T-helper 17 cell (primary cell): Measurements from ENCODE around the gene MYH6. TPM values are rescaled to one million over a fixed set of nuclear protein-coding genes. Genes with fewer than 3 reads are reported as not detected.

ENCODE experiments used
- ATAC-seq: fragments of 150-1000 bp; cut with Tn5 transposase; 2 replicates; pipeline ENCODE4 v1.10.0; 2021; ENCODE audit warnings: mild to moderate bottlenecking, moderate library complexity
- DNase-seq, 3 donors: peaks; one replicate each; pipeline versions ENCODE4 v3.0.0 to v3.0.0-alpha.2; 2020 to 2021
- H3K9me3 ChIP-seq: one replicate; pipeline ENCODE4 v1.7.0; 2013; ENCODE audit warnings: low read length, mild to moderate bottlenecking; ENCODE audit not compliant: control insufficient read depth, poor library complexity, severe bottlenecking
- H3K27ac Mint-ChIP-seq: one replicate; pipeline ENCODE4 v1.8.0; 2022; ENCODE audit warnings: mild to moderate bottlenecking, moderate library complexity, mixed read lengths
- H3K27me3 Mint-ChIP-seq: one replicate; pipeline ENCODE4 v1.8.0; 2022; ENCODE audit warnings: mixed read lengths
- H3K36me3 Mint-ChIP-seq: one replicate; pipeline ENCODE4 v1.8.0; 2022; ENCODE audit warnings: low read depth, mixed read lengths
- H3K4me1 Mint-ChIP-seq: one replicate; pipeline ENCODE4 v1.8.0; 2022; ENCODE audit warnings: mild to moderate bottlenecking, mixed read lengths
- H3K4me3 Mint-ChIP-seq: one replicate; pipeline ENCODE4 v1.8.0; 2022; ENCODE audit warnings: mild to moderate bottlenecking, moderate library complexity, mixed read lengths
- total RNA-seq, 4 donors: library from RNA in 2 of 4; stranded (reverse) in 2 of 4; gene quantifications; one replicate each; pipeline ENCODE4 v1.2.3 and lab custom pipeline; 2022 to 2026

Gene MYH6
- total RNA-seq, 2 donors from 2014 or later, result not detected

DNA sequence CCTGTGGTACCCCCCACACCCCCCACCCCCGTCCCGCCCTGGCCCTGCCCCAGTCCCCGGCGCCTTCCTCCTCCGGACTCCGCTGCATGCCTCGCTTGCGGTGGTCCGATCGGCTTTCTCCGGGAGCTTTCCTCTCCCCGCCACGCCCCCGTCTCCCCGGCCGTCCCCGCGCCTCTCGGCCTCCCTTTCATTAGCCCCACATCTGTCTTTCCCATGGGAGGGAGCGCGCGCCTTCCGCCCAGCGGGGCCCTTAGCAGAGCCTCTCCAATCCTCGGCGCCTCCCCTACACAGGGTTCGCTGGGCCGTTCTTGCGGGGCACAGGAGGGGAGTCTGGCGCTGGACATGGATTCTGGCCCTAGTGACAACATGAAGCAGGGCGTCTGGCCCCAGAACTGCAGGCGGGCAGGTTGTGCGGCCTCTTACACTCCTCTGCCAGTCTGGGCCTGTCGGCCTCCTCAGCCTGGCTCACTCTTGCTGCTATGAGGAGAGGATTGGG is 41.6 kb downstream of the MYH6 start:
- no peak for DNase-seq
- no peaks in the 10 kb centered on the region for H3K9me3 ChIP-seq
- Mint-ChIP-seq H3K4me3 (no peak overlapping the region), H3K36me3 (peaks cover 4% of the 10 kb centered on the region), H3K27me3 (peaks cover 57% of the 10 kb centered on the region), H3K27ac (no peak overlapping the region), H3K4me1 (peaks cover 11% of the 10 kb centered on the region)
- ATAC-seq, result no peak

DNA sequence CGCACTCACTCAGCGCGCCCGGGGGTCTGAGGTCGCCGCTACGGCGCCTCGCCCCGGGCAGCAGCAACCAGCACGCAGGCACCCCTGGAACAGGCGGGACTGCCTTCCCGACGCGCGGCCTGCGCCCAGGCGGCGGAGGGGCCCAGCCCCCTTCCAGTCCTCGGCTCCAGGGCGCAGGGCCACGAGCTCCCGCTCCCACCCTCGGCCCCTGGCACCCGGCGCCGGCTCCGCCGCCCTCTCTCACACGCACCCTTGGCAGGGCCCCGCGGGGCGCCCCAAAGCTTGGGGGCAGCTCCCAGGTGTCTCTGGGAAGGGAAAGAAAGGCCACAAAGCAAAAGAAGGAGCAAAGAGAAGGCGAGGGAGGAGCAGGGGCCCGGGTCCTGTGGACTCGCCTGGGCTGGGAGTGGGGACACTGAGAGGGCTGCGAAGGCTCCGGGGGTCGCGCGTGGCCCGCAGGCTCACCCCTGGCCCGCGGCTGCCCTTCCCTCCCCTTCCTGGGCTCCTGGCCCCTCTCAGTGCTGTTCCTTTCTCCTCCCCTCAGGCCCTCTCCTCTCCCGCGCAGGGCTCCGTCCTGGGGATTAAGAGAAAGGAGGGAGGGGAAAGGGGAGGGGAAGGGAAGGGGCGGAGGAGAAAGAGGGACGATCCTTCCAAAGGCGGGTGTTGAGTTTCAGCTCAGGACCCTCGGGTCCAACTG is 42.2 kb downstream of the MYH6 start:
- no peak for ATAC-seq
- Mint-ChIP-seq H3K4me1 (peaks cover 12% of the 10 kb centered on the region), H3K36me3 (peaks cover 5% of the 10 kb centered on the region), H3K27me3 (peaks cover 57% of the 10 kb centered on the region), H3K27ac (no peak overlapping the region), H3K4me3 (no peak overlapping the region)
- DNase-seq, result no peak
- H3K9me3 ChIP-seq, result no peaks in the 10 kb centered on the region

DNA sequence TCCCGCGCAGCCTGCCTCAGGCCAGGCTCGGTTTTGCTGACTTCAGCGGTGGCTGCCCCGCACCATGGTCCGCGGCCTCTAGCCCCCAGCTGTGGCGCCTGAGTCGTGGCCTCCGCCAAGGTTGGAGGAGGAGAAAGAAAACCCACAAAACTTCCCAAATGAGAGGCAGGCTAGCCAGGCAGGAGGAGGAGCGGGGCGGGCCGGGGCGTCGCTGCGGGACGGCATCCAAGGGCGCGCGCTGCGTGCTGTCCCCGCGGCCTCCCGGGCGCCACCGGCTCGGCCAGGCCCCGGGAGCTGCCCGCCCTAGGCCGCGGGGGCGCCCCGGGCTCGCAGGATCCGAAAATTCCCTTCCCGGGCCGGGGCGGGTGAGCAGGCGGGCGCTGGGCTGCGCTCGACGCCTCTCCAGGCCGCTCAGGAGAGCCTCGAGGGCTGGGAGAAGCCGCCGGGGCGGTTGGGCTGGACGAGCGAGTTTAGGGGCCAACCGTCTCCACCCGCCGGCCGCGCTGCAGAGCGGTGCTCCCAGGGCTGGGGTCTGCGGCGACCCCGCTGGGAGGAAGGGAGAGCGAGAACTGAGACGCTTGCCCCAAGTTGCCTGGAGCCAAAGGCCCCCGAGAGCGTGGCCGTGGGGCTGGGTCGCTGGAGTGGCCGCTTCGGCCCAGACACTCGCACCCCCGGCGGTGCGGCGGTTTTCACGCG is 42.9 kb downstream of the MYH6 start, which contains the start of gene EFS:
EFS (minus strand) TSS at position 137 of the 696 bp plus-strand sequence. CDS start 147 bp downstream, outside the sequence.
- Mint-ChIP-seq H3K27me3 (peaks cover 64% of the 10 kb centered on the region), H3K4me1 (peaks cover 13% of the 10 kb centered on the region), H3K27ac (no peak within 1 kb of the TSS), H3K36me3 (peaks cover 5% of the 10 kb centered on the region), H3K4me3 (peak within 1 kb of the TSS; percentile 76)
- ATAC-seq, result no peak
- DNase-seq, result no peak
- H3K9me3 ChIP-seq, result no peaks in the 10 kb centered on the region

DNA sequence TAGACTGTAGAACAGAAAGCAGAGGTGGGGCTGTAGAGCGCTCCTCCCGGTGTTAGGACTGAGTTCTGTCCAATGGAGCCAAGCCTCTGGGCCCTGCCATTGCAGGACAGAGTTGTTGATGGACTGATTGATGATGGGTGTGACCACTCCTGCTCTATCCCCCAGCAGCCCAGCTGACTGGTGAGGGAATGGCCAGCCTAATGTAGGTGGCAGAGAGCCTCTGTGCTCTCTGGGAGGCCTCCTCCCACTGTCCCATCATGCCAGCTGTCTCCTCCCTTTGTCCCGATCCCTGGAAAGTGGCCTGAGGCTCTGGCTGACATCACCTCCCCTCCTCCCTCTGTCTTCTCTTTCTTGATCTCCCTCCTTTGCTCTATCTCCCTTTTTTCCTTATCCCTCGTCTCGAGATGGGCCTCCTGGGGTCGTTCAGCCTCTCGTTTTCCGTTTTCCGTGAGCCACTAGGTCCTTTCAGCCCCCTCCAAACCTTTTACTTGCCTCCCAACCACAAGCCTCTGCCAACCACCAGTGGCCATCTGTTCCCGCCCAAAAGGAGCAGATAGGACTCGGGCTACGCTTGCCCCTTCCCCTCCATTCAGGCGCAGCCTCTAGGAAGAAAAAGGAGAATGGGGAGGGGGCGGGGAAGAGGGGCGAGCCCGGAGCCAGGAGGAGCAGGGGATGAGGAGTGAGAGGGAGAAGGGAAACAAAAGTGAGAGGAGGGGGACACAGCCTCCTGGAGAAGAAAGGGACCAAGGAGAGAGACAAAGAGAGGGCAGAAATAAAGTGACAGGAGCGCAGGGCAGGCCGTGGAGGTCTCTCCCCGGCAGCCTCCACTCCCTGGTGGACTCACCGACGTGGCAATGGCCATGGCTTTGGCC is 43.7 kb downstream of the MYH6 start:
- H3K4me3 Mint-ChIP-seq, result peak overlapping the region; percentile 76
- peaks cover 13% of the 10 kb centered on the region for H3K4me1 Mint-ChIP-seq
- ATAC-seq (no peak), DNase-seq (no peak)
- H3K36me3 Mint-ChIP-seq, result peaks cover 5% of the 10 kb centered on the region
- H3K27me3 Mint-ChIP-seq, result peaks cover 64% of the 10 kb centered on the region
- H3K9me3 ChIP-seq, result no peaks in the 10 kb centered on the region
- no peak overlapping the region for H3K27ac Mint-ChIP-seq

DNA sequence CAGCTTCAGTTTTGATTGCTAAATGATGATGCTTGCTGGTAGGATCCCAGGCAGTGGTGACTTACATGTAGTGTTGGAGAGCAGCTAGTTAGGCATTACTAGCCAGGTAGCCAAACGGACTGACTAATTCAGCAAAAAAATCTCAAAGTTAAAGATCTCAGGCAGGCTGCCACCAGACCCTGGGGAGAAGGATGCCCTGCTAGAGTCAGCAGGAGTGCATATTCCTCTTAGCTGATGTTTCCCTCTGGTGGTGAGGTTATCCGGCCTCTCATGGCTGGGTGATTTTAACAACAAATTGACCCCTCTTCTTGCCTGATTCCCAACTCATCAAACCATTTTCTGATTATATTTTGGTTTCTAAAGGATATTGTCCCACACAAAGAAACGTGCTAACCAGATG is 45.9 kb downstream of the MYH6 start:
- H3K4me3 Mint-ChIP-seq, result no peak overlapping the region
- H3K36me3 Mint-ChIP-seq, result peaks cover 3% of the 10 kb centered on the region
- H3K27me3 Mint-ChIP-seq, result peaks cover 49% of the 10 kb centered on the region
- H3K4me1 Mint-ChIP-seq, result peaks cover 11% of the 10 kb centered on the region
- no peak overlapping the region for H3K27ac Mint-ChIP-seq
- H3K9me3 ChIP-seq, result no peaks in the 10 kb centered on the region
- DNase-seq (no peak), ATAC-seq (no peak)

DNA sequence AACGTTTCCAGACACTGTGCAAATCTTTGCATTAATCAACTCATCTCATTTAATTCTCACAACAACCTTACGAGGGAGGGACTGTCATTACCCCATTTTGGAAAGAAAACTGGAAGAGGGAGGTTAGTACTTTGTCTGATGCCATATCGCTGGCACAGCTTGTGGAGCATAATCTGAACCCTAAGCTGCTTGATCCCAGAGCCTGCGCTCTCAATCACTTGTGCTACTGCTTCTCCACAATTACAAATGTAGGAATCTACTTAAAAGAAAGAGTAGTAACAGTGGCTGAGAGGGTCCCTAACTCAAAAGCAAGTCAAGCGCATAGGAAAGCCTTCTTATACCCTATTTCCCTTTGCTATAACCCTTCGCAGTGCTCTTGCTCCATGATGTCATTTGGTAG is 46.3 kb downstream of the MYH6 start:
- ATAC-seq (no peak), DNase-seq (no peak)
- Mint-ChIP-seq H3K36me3 (peaks cover 3% of the 10 kb centered on the region), H3K4me3 (no peak overlapping the region), H3K4me1 (peaks cover 9% of the 10 kb centered on the region), H3K27me3 (peaks cover 45% of the 10 kb centered on the region), H3K27ac (no peak overlapping the region)
- no peaks in the 10 kb centered on the region for H3K9me3 ChIP-seq

DNA sequence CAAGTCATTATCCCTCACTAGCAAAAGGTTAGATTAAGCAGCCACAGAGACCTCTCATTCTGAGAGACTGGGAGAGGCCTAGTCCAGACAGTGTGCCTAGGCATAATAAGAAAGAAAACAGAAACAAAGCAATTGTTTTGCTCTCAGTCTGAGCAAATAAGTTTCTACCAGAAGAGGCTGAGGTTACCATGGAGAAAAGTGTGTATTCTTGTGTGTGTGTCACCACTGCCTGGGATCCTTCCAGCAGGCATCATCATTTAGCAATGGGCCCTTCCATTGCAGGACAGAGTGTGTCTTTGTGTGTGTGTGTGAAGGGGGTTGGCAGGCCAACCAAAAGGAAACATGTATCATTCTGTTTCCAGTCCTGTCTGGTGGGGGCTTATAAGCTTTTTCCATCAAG is 46.8 kb downstream of the MYH6 start:
- Mint-ChIP-seq H3K27me3 (peaks cover 43% of the 10 kb centered on the region), H3K36me3 (peaks cover 3% of the 10 kb centered on the region), H3K27ac (no peak overlapping the region), H3K4me1 (peaks cover 9% of the 10 kb centered on the region), H3K4me3 (no peak overlapping the region)
- DNase-seq (no peak), ATAC-seq (no peak)
- no peaks in the 10 kb centered on the region for H3K9me3 ChIP-seq

GRCh38 chr14:23360496-23360895 is 47.6 kb downstream of the MYH6 start:
- DNase-seq (no peak), ATAC-seq (no peak)
- H3K27me3 Mint-ChIP-seq, result peaks cover 50% of the 10 kb centered on the region
- H3K4me1 Mint-ChIP-seq, result peaks cover 9% of the 10 kb centered on the region
- no peak overlapping the region for H3K4me3 Mint-ChIP-seq
- no peaks in the 10 kb centered on the region for H3K9me3 ChIP-seq
- H3K36me3 Mint-ChIP-seq, result peaks cover 3% of the 10 kb centered on the region
- no peak overlapping the region for H3K27ac Mint-ChIP-seq

DNA sequence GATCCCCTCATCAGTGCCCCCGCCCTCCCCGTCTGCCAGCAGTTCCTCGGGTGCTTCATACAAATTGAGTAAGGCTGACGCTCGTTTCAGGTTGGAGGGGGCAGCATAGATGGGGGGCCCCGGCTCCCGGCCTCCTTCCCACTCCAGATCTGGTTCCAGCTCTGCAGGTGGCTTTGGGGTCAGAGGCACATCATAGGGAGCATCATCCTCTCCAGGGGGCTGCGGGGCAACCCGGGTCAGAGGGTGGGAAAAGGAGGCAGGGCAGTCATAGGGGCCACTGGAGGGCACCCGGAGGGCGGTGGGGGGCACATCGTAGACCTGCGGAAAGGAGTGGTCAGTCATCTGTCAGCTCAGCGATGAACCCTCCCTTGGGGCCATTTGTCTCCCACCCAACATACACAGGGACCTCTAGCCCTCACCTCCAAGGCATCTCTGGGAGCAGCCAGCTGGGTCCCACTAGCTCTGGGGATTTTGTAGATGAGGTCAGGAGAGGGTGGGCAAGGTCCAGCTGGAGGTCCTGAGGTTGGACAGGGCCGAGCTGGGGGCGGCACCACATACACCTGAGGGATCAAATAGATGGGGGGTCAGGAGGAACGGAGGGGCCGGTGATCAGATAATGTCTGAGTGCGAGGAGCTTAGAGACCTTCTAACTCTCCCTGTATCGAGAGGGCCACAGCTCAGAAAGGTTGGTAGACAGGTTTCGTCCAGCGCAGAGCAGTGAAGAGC is 48.2 kb downstream of the MYH6 start:
- Mint-ChIP-seq H3K27ac (no peak overlapping the region), H3K4me3 (no peak overlapping the region), H3K36me3 (peaks cover 3% of the 10 kb centered on the region), H3K27me3 (peaks cover 55% of the 10 kb centered on the region), H3K4me1 (peaks cover 7% of the 10 kb centered on the region)
- DNase-seq, result no peak
- no peaks in the 10 kb centered on the region for H3K9me3 ChIP-seq
- ATAC-seq, result no peak

DNA sequence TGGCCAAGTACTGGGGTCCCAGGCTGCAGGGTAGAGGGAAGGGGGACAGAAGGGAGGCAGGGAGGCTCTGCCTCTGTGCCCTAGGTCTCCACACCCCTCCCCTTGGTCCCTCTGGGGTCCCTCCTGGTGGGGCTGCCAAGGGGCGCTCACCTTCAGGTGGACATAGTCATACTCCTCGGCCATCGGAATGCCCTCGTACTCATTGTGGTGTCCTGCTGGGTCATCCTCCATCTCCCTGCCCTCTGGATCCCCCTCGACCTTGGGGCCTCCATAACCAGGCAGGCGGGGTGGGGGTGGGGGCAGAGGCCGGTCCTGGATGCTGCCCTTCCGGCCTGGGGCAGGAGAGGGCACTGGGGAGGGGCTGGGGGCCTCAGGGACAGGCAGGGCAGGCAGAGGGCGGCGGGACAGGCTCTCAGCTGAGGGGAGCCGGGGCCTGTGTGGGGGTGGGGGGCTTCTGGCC is 48.9 kb downstream of the MYH6 start:
- no peaks in the 10 kb centered on the region for H3K9me3 ChIP-seq
- H3K4me1 Mint-ChIP-seq, result peaks cover 7% of the 10 kb centered on the region
- no peak overlapping the region for H3K27ac Mint-ChIP-seq
- no peak overlapping the region for H3K4me3 Mint-ChIP-seq
- peaks cover 5% of the 10 kb centered on the region for H3K36me3 Mint-ChIP-seq
- no peak for ATAC-seq
- peaks cover 55% of the 10 kb centered on the region for H3K27me3 Mint-ChIP-seq
- DNase-seq, result no peak

GRCh38 chr14:23358553-23359166 is 49.4 kb downstream of the MYH6 start:
- Mint-ChIP-seq H3K4me3 (no peak overlapping the region), H3K36me3 (peaks cover 10% of the 10 kb centered on the region), H3K27ac (peak overlapping the region; percentile 54), H3K27me3 (peaks cover 58% of the 10 kb centered on the region), H3K4me1 (peaks cover 13% of the 10 kb centered on the region)
- no peak for ATAC-seq
- DNase-seq, result no peak
- H3K9me3 ChIP-seq, result no peaks in the 10 kb centered on the region

- H3K27ac Mint-ChIP-seq, result peak overlapping the region; percentile 54
- no peaks in the 10 kb centered on the region for H3K9me3 ChIP-seq
- H3K27me3 Mint-ChIP-seq, result peaks cover 58% of the 10 kb centered on the region
- peaks cover 18% of the 10 kb centered on the region for H3K4me1 Mint-ChIP-seq
- no peak for ATAC-seq
- H3K4me3 Mint-ChIP-seq, result no peak overlapping the region
- H3K36me3 Mint-ChIP-seq, result peaks cover 11% of the 10 kb centered on the region
- no peak for DNase-seq
Observed at GRCh38 chr14:23358042-23358441, 50.0 kb downstream of the MYH6 start.
